SW480 (cell line): ENCODE measurements around the gene FXYD1.
"Not testable (repeated sequence)": the region's sequence is repeated elsewhere in the genome, so short reads cannot be mapped to it uniquely, and the experiment has no call there.

ENCODE experiments used
- DNase-seq: peaks from one replicate; pipeline ENCODE4 v3.0.0-alpha.2; 2016; ENCODE audit warnings: low spot score

FXYD1 gene

DNA sequence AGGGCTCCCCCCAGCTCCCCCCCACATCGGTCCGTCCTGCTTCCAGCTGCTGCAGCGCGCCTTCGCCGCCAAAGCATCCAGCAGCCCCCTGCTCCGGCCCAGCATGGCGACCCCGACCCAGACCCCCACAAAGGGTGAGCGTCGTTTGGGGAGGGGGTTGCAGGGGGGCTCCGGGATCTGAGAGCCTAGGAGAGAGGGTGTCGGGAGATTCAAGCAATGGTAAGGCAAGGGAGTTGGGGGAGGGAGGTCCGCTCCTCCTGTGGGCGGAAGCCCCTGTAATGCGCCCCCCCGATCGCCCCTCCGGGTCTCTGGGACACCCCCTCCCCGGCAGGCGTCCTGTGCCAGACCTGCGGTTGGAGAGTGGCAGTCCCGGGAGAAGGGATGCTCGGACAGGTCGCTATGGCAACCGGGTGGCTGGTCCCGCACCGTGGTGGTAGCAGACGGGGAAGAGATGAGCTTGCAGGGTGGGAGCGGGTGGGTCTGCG, 4.6 kb downstream of the FXYD1 start, which contains the start of gene FXYD7:
TSS of gene FXYD7 (plus strand) at position 25 of the 485 bp plus-strand sequence. CDS start at position 104, 79 bp downstream.
- no peak for DNase-seq

DNA sequence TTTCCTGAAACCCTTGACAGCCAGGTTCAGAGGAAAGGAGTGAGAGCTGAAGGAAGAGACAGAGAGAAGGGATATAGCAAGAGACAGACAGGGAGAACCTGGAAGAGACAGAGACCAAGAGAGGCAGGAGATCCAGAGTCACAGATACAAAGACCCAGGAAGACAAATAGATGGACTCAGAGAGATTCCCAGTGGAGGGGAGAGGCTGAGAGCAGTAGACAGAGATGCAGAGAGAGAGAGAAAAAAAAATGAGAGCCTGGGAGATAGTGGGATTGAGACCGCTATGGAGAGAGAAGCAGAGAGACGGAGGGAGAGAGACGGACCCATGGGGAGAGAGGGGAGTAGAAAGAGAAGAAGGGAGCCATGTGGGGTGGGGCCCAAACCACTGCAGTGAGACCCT, 5.2 kb downstream of the FXYD1 start:
- no peak for DNase-seq

DNA sequence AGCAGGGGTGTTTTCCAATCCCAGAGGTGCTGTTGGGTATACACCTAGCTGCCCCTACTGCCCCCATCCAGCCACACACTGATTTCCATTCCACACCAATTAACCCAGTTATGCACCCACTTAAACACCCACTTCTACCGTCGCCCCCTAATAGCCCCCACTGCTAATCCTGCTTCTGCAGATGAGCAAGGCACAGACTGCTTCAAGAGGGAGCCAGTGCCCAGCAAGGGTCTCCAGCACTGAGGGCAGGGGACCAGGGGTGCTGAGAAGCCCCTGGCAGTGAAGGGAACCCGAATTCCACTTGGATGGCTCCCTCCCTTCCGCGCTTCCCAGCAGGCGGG, 5.6 kb downstream of the FXYD1 start:
- DNase-seq, result no peak

DNA sequence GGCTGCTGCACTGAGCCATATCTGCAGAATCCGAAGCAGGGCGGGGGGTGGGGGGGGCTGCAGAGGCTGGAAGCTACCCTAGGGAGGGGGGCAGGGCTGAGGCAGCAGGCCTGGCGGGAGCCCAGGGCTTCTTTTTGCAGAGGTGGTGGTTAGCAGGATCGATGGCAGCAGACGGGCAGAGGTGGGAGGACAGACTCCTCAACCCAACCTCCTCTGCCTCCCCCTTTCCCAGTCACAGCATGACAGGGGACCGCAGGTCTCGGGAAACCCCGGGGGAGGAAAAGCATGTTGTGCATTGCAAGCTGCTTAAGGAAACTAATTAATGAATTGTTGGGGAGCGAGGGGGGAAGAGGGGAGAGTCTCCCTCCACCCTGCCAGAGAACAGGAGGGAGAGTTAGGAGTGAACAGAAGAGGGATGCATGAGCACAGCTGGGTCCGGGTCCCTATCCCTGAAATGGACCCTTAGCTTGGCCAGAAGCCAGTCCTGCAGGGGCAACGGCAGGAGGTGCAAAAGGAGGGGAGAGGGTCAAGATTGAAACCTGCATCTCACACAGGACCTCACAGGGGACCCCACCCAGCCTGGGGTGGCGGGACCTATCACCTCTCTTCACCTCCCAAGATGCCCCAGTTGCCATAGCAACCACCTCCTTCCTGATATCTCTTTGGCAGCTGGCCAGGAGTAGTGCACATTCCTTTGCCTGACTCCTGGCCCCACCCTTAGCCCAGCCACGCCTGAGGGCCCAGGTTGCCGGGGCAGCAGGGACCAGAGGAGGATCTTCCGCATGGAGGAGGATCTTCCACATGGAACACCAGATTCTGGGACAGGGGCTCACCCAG, 6.2 kb downstream of the FXYD1 start:
- DNase-seq, result peak; percentile 85

DNA sequence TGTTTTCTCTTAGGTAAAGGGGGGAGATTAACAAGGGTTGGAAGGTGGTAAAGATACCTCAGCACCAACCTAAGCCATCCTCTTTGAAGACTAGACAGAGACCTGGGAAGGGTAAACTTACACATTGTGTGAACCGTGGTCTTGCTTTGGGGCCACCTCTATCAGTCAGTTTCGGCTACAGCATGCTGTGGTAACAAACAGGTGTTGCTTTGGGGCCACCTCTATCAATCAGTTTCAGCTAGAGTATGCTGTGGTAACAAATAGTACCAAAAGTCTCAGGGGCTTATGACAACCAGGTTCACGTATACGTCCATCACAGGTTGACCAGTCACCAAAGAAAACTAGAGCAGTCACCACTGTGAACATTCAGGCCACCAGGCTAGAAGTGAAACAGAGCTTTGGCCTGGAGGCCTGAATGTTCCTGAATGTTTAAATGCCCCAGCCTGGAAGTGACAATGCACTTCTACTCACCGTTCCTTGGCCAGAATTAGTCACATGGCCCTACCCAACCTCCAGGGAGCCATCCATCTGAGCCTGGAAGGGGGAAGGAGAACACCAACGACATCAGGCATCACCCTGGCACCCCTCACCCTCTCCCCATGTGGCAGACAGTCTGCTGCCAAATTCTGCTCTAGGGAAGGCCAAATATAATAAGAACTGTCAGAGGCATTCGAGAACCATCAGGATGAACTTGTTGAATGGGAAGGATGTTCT, 8.3 kb downstream of the FXYD1 start:
- no peak for DNase-seq

DNA sequence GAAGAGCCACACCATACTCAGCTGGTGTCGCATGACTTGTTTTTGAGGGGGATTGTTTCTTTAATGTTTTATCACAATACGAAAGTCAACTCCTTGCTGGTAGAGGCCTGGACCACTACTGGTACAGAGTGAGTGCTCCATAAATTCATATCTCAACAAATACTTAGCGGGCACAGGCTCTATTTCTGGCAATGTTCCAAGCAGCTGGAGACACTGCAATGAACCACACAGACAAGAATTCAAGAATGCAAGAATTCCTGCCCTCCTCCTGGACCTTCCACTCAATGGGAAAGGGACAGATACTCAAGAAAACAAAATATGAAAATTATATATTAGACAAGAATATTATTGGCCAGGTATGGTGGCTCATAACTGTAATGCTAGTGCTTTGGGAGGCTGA, 10.8 kb downstream of the FXYD1 start:
- no peak for DNase-seq

DNA sequence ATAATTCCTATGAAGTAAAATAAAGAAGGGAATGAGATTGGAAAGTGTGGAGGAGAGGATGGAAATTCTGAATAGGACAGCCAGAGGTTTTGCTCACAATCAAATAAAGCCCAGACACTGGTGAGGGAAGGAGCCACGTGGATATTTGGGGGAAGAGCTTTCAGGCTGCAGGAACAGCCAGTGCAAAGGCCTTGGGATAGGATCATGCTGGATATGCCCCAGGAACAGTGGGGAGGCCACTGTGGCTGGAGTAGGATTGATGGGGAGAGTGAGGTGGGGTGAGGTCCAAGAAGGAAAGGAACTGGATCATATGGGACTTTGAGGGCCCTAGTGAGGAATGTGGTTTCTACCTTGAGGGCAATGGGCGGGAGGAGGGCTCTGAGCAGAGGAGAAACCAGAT, 11.8 kb downstream of the FXYD1 start:
- no peak for DNase-seq

DNA sequence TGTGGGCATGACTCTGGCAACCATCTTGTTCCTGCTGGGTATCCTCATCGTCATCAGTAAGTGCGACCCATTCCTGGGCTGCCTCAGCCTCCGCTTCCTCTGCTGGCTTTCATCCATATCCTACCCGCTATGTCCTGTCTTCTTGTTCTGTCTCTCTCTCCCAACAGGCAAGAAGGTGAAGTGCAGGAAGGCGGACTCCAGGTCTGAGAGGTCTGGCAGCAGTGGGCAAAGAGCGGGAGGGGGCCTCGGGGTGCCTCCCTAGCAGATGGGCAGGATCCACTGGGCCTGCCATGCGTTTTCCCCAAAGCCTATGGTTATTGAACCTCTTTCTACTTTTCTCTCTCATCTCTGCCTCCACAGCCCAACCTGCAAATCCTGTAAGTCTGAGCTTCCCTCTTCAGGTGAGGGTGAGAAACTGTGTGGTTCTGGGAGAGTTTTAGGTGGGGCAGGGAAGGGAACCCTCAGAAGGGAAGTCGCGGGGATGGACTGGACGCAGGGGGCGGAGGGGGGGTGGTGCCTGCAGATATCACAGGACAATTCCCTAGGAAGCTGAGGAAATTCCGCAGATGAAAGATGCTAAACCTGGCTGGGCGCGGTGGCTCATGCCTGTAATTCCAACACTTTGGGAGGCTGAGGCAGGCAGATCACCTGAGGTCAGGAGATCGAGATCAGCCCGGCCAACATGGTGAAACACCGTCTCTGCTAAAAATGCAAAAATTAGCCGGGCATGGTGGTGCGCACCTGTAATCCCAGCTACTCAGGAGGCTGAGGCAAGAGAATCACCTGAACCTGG, 12.8 kb downstream of the FXYD1 start:
- DNase-seq, result no peak

DNA sequence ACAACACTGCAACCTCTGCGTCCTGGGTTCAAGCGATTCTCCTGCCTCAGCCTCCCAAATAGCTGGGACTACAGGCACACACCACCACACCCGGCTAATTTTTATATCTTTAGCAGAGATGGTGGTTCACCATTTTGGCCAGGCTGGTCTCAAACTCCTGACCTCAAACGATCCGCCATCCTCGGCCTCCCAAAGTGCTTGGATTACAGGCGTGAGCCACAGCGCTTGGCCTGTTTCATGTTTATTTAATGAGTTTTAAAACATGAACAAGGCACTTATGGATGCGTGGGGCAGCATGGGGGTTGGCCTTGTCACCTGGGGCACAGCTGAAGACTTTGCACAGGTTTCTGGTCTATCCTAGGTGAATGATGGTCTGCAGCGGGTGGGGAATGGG, 14.5 kb downstream of the FXYD1 start:
- not testable (repeated sequence) for DNase-seq

DNA sequence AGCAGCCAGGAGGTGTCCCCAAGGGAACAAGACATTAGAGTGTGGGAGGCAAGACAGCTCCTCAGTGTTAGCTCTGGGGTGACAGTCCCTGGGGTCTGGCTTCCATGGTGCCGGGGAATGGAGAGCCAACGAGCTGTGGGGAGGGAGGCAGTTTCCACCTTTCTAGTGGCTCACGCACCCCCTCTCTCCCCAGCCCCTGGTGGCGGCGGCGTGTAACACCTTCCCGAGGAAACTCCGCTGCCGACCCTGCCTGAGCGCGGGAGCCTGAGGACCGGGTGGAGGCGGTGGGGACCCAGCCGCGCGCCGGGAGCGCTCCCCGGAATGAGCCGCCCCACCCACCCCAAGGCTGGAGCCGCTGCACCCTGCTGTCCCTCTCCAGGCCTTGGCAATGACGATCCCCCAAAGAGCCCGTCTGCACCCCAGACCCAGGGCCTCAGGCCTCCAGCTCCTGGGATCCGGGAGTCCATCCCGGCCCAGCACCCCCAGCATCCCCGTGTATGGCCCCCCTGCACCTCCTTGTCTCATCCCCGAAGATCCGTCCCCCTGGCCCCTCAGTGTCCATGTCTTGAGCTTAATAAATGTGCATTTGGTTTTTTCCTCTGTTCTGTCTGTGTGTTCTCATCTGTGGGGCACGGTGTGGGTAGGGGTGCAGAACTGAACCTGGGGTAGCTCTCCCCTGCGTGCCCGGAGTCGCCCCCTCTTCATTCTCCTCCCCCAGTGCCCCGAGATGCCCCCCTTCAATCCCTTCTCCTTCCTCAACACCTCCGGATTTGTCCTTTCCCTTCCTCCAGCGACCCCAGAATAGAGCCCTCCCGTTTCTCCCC, 15.3 kb downstream of the FXYD1 start:
- DNase-seq, result peak; percentile 53

DNA sequence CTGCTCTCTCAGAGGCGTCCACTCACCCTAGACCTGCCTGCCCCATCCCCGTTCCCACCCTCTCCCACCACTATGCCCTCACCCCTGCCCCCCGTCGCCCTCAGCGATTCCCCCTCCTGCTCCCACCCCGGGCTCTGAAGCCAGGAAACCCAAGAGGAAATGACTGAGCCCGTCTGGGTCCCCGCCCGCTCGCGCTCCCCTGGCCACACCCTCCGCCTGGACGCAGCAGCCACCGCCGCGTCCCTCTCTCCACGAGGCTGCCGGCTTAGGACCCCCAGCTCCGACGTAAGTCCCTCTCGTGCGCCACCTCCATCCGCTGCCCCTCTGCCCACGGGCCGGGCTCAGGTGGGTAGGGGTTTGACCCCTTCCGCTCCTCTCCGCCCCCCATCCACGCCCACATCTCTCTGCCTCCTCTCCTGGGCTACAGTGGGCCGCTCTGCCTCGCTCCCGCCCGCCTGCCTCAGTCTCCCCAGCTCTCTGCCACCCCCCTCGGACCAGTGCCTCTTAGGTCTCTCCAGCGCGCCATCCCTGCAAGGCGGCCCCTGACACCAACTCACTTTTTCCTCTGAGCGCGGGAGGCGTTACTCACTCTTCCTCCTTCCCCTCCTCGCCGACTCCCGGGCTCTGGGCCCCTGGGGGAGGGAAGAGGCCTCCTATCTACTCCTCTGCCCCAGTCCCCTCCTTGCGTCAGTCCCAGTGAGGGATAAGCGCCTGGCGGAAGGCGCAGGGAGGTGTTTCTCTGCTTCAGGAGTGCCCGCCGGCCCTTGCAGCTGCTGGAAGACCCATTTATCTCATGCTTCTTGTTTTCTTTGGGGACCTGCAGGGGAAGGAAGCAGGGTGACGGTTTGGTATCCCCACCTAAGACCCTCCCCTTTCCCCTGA, 16.1 kb downstream of the FXYD1 start, which contains the start of gene FXYD5:
TSS of gene FXYD5 (plus strand) at position 211 of the 882 bp plus-strand sequence. CDS start 816 bp downstream, outside the sequence.
- DNase-seq, result peak; percentile 54

DNA sequence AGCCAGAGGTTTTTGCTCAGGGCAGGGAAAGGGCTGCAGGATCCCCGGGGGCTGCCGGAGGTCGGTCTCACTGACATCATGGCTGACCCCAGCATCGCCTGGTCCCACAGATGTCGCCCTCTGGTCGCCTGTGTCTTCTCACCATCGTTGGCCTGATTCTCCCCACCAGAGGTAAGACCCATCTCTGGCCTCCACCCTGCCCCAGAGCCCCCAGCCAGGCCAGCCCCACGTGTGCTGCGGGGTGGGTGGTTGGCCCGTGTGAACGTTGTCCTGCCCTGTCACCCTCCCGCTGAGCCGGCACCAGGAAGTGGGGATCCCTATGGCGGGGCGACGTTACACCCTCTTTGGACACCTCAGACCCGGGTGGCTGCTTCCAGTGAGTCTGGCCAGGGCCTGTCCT, 16.8 kb downstream of the FXYD1 start:
- no peak for DNase-seq

DNA sequence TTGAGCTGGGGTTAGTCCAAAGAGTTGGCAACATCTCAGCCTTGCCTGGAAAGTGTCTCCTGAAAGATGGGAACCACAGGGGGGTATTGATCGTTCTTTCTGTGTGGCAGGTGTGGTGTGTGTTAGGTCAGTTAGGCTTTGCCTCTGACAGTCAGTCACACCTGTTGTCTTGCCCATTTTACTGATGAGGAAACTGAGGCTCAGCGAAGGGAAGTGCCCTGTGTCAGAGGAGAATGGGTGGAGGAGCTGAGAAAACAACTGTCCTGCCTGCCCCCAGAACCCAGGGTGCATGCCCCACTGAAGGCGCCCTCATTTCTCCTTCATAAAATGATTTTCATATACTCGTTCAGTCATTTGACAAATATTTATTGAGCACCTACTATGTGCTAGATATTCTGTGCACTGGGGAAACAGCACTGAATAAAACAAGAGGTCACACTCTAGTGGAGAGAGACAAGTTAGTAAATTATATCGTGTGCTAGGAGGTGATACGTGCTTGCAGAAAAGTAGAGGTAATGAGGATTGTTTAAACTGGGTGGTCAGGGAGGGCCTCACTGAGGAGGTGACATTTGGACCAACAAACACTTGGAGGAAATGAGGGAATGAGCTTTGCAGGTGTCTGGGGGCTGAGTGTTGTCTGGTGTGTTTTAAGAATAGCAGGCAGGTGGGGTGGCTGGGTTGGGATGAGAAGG, 17.5 kb downstream of the FXYD1 start:
- no peak for DNase-seq

DNA sequence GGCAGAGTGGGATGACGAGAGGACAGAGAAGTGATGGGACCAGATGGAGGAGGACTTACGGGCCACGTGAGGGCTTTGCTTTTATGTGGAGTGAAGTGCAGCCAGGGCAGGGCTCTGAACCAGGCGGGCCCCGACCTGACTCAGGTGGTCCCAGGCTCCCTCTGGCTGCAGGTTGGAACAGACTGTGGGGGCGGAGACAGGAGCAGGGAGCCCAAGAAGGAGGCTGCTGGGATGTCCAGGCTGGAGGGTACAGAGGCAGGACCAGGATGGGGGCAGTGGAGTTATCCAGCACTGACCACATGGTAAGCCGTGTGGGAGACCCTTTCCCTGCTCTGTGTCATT, 18.0 kb downstream of the FXYD1 start:
- no peak for DNase-seq

DNA sequence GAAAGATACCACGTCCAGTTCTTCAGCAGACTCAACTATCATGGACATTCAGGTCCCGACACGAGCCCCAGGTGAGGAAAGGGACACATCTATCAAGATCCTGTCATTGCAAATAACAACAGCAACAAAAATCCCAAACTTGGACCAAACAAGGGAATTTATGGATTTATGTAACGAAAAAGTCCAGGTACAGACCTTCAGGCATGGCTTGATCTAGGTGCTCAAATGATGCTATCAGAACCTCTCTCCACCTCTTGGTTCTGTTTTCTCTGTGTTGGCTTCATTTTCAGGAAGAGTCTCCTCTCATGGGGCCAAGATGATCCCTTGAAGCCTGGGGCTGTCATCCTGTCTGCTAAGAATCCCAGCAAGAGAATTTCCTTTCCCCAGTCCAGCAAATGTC, 18.8 kb downstream of the FXYD1 start:
- DNase-seq, result no peak

DNA sequence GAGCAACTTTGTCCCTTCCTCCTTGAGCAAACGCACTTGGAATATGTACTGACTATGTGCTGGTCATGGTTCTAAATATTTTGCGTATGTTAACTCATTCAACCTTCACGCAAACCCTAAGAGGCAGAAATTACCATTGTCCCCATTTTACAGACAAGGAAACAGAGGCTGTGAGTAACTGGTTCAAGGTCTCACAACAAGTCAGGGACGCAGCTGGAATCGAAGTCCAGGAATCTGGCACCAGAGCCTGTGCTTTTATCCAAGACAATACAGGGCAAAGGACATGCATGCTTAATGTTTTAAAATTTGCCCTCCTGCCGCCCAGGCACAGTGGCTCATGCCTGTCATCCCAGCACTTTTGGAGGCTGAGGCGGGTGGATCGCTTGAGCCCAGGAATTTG, 21.0 kb downstream of the FXYD1 start:
- DNase-seq, result no peak

DNA sequence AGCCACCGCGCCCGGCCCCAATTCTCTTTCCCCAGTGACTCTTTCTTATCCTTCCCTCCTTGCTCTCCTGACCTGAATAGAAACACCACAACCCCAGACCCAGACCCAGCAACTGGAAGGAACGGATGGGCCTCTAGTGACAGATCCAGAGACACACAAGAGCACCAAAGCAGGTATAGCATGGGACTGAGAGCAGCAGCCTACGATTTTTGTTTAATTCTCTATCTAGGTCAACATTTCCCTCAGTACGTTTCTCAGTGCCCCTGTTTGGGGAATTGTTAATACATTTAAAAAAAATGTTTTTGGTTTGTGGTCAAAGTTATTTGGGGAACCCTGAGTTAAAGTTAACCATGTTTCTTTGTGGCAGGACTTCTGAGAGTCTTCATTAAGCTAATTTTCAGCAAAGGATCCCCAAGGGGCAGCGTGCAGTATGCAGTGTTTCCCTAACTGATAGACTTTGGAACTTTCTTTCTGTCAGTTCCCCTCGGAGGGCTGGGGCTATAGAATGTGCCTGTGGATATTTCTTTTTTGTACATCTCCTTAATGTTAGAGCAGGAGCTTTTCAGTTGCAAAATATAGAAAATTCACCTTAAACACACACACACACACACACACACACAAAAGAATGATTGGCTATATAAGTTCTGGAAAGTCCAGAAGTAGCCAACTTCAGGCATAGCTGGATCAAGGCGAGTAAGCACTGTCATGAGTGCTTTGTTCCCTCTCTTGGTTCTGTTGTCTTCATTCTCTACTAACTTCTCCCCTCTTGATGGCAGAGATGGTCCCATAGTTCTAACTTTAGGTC, 22.2 kb downstream of the FXYD1 start:
- no peak for DNase-seq

DNA sequence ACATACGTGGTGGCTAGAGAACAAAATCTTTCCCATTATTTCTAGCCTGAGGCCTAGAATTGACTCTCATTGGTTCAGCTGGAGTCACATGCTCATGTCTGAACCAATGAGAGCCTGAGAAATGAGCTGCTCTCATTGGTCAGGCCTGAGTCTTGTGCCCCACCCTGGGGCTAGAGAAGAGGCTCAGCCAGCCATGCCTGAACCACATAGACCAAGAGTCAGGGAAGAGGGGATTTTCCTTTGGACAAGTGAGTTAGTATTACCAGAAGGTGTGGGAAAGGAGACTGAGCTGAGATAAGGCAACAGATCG, 22.8 kb downstream of the FXYD1 start:
- no peak for DNase-seq
